K562 (cell line): ENCODE results near the gene EGFL7. TPM values are rescaled to one million over a fixed set of nuclear protein-coding genes. Genes with fewer than 3 reads are reported as not detected.

Source experiments
- ATAC-seq: fragments of 200-7000 bp; cut with Tn5 transposase; 3 replicates; pipeline ENCODE4 v1.9.1; 2020; ENCODE audit warnings: moderate library complexity
- BruUV-seq: library from RNA; stranded (reverse); fragments of 400-500 nt; replicated peaks from 2 replicates; lab custom pipeline; 2021; lab: Mats Ljungman, UMichigan
- CTCF ChIA-PET: fragments of 300-600 bp; formaldehyde crosslinking; extraction: SDS; loops from one replicate; lab custom pipeline; 2021; ENCODE audit warnings: low intra/inter-chr PET ratio; lab: Yijun Ruan, JAX
- POLR2A ChIA-PET: fragments of 300-600, 350-650 bp; sonication (Branson Sonifier 250); formaldehyde crosslinking; extraction: SDS; loops from one replicate; lab custom pipeline; 2021; ENCODE audit warnings: antibody characterized with exemption, inconsistent platforms; lab: Yijun Ruan, JAX
- DNase-seq, 4 experiments: peaks; one replicate each; pipeline versions ENCODE4 v3.0.0 to v3.0.0-alpha.2; 2011 to 2018; ENCODE audit warnings: low spot score in 3 of 4, mixed read lengths in 3 of 4; ENCODE audit errors: extremely low read depth in 1 of 4
- FAIRE-seq: peaks from 2 replicates; lab custom pipeline; 2011; peaks lifted over from hg19 to GRCh38; lab: Jason Lieb, UNC
- H2AFZ ChIP-seq: 2 replicates; pipeline ENCODE4 v1.6.0; 2011; ENCODE audit warnings: low read depth, low read length, control low read depth, inconsistent platforms
- H3K27ac ChIP-seq: fragments of 200-600 bp; 3 replicates; pipeline ENCODE4 v1.8.0; 2011; ENCODE audit warnings: low read depth, mild to moderate bottlenecking, control low read depth, inconsistent platforms, low read length, moderate library complexity, mixed read lengths; ENCODE audit errors: extremely low read depth
- H3K27me3 ChIP-seq, 2 experiments: fragments of 300-600 bp in 1 of 2; 2 replicates in 1 of 2; 3 replicates in 1 of 2; pipeline versions ENCODE4 v1.6.0 to v1.8.0; 2011; ENCODE audit warnings: inconsistent platforms in 2 of 2, low read length in 2 of 2, mild to moderate bottlenecking in 1 of 2, mixed read lengths in 1 of 2, moderate library complexity in 1 of 2; ENCODE audit not compliant: control insufficient read depth in 2 of 2, insufficient read depth in 2 of 2
- H3K36me3 ChIP-seq: fragments of 300-600 bp; 3 replicates; pipeline ENCODE4 v1.8.0; 2011; ENCODE audit warnings: mild to moderate bottlenecking, low read length, inconsistent platforms; ENCODE audit not compliant: control insufficient read depth, insufficient read depth
- H3K4me1 ChIP-seq, 2 experiments: fragments of 200-600 bp in 1 of 2; replicated peaks in 1 of 2; 2 replicates in 1 of 2; 3 replicates in 1 of 2; pipeline versions ENCODE4 v1.5.1 to v1.8.0; 2011; ENCODE audit warnings: inconsistent platforms in 2 of 2, low read length in 2 of 2, mild to moderate bottlenecking in 1 of 2, mixed read lengths in 1 of 2, moderate library complexity in 1 of 2; ENCODE audit not compliant: control insufficient read depth in 2 of 2, insufficient read depth in 2 of 2
- H3K4me2 ChIP-seq: 2 replicates; pipeline ENCODE4 v1.6.1; 2011; ENCODE audit warnings: low read length, control low read depth, inconsistent platforms, mixed read lengths; ENCODE audit not compliant: insufficient read depth
- H3K4me3 ChIP-seq: fragments of 200-600 bp; sonication (generic), shearing (Covaris generic); 2 replicates; pipeline ENCODE4 v1.5.1; 2016; ENCODE audit warnings: control low read depth, inconsistent platforms
- H3K79me2 ChIP-seq: fragments of 200-600 bp; 3 replicates; pipeline ENCODE4 v1.8.0; 2011; ENCODE audit warnings: low read length, inconsistent platforms; ENCODE audit not compliant: control insufficient read depth, insufficient read depth
- H3K9ac ChIP-seq, 2 experiments: 2 replicates each; pipeline versions ENCODE4 v1.6.0 to v1.6.1; 2011; ENCODE audit warnings: low read depth in 2 of 2, low read length in 2 of 2, control low read depth in 1 of 2, inconsistent platforms in 1 of 2, mild to moderate bottlenecking in 1 of 2, mixed read lengths in 1 of 2; ENCODE audit not compliant: insufficient read depth in 1 of 2
- H3K9me1 ChIP-seq: one replicate; pipeline ENCODE4 v1.6.0; 2011; ENCODE audit warnings: inconsistent platforms, mild to moderate bottlenecking, low read length, moderate library complexity; ENCODE audit not compliant: control insufficient read depth, insufficient read depth
- H3K9me3 ChIP-seq: replicated peaks from 2 replicates; pipeline ENCODE4 v1.5.1; 2011; ENCODE audit warnings: low read depth, low read length, inconsistent platforms; ENCODE audit not compliant: control insufficient read depth, insufficient read depth
- H4K20me1 ChIP-seq: replicated peaks from 2 replicates; pipeline ENCODE4 v1.6.1; 2011; ENCODE audit warnings: low read length, inconsistent platforms, mixed read lengths; ENCODE audit not compliant: control insufficient read depth, insufficient read depth
- ARID2 ChIP-seq: fragments of 450-650 bp; IDR thresholded peaks from 2 replicates; pipeline ENCODE4 v1.6.1; 2017; ENCODE audit warnings: antibody characterized with exemption, mild to moderate bottlenecking
- BCOR ChIP-seq: fragments of 450-650 bp; IDR thresholded peaks from 2 replicates; pipeline ENCODE4 v1.6.1; 2016
- BHLHE40 ChIP-seq: IDR thresholded peaks from 2 replicates; pipeline ENCODE4 v1.6.1; 2011; ENCODE audit warnings: low read length, improper control_type of control experiment
- CHD4 ChIP-seq: fragments of 200-600 bp; sonication (generic); IDR thresholded peaks from 3 replicates; pipeline ENCODE4 v1.6.1; 2012; ENCODE audit warnings: low read depth, mild to moderate bottlenecking, mixed read lengths, low read length, inconsistent platforms; ENCODE audit not compliant: insufficient read depth, insufficient replicate concordance, poor library complexity, severe bottlenecking
- FOXJ2 ChIP-seq: fragments of 200-800 bp; sonication (Bioruptor generic); IDR thresholded peaks from 2 replicates; pipeline ENCODE4 v1.6.1; 2016; ENCODE audit warnings: missing genetic modification characterization, missing compliant biosample characterization
- HNRNPUL1 ChIP-seq: fragments of 200-400 bp; formaldehyde crosslinking; IDR thresholded peaks from 2 replicates; pipeline ENCODE4 v1.6.1; 2017; ENCODE audit warnings: low read length
- NFE2L1 ChIP-seq: fragments of 450-650 bp; IDR thresholded peaks from 2 replicates; pipeline ENCODE4 v1.6.1; 2016; ENCODE audit warnings: missing genetic modification characterization, low read depth, mild to moderate bottlenecking, missing compliant biosample characterization, moderate library complexity, borderline replicate concordance
- PRMT5 ChIP-seq: sonication (generic); formaldehyde crosslinking; IDR thresholded peaks from 2 replicates; pipeline ENCODE4 v1.5.0; 2020; ENCODE audit warnings: missing genetic modification reagents
- PURB ChIP-seq: sonication (generic); formaldehyde crosslinking; IDR thresholded peaks from 2 replicates; pipeline ENCODE4 v1.9.0; 2021; ENCODE audit warnings: low read depth, mild to moderate bottlenecking, missing genetic modification reagents
- RBM22 ChIP-seq: fragments of 200-400 bp; formaldehyde crosslinking; IDR thresholded peaks from 2 replicates; pipeline ENCODE4 v1.6.1; 2018; ENCODE audit warnings: low read length, low read depth; ENCODE audit not compliant: poor library complexity, severe bottlenecking
- ZNF121 ChIP-seq: sonication (generic); formaldehyde crosslinking; conservative IDR thresholded peaks from 2 replicates; pipeline ENCODE4 v1.8.0; 2022; ENCODE audit warnings: missing genetic modification reagents
- ZNF174 ChIP-seq: fragments of 250-450 bp; sonication (Bioruptor Pico); IDR thresholded peaks from 2 replicates; pipeline ENCODE4 v1.4.0; 2020; ENCODE audit warnings: mild to moderate bottlenecking
- WGBS: fragments of 100-300 bp; shearing (Covaris generic); methylation state at CpG from one replicate; pipeline ENCODE4 v1.1.6; 2016; ENCODE audit warnings: low coverage, mixed read lengths; ENCODE audit not compliant: insufficient coverage; ENCODE audit errors: missing lambda C conversion rate; 5-methylcytosine and 5-hydroxymethylcytosine counted together
- in situ Hi-C: fragments of 300-500 bp; cut with MboI; formaldehyde crosslinking; loops from 4 replicates; pipeline ENCODE4 v1.15.0; 2018; ENCODE audit warnings: inconsistent platforms, mixed read lengths
- intact Hi-C: fragments of 100-400 bp; cut with micrococcal nuclease; formaldehyde crosslinking; loops from 2 replicates; pipeline ENCODE4 v1.14.2; 2022
- polyA plus RNA-seq, 8 experiments: library from polyadenylated mRNA; depleted of rRNA in 4 of 8; stranded (reverse) in 5 of 8; unstranded in 3 of 8; fragments of >200 nt; fragmentation: Nextera tagmentation in 2 of 8; fragmentation: Illumina TruSeq in 1 of 8; extraction: Ambion mirVana in 2 of 8; extraction: Trizol in 1 of 8; gene quantifications; 2 replicates each; pipeline versions ENCODE4 v1.2.1 to v1.2.3, GENCODE V29; 2011 to 2014; ENCODE audit warnings: inconsistent platforms in 1 of 8, missing spikeins in 1 of 8
- total RNA-seq, 7 experiments: library from RNA; depleted of rRNA in 6 of 7; stranded (reverse); fragments of >200 nt in 6 of 7; fragmentation: Illumina TruSeq in 2 of 7; extraction: Trizol in 2 of 7; gene quantifications; 2 replicates each; pipeline versions ENCODE4 v1.2.1 to v1.2.3, GENCODE V29; 2011 to 2021; ENCODE audit warnings: low replicate concordance in 1 of 7
- TF ChIP-seq, protein P1 (sequence below): fragments of 250-450 bp; sonication (Bioruptor Pico); IDR thresholded peaks from 2 replicates; pipeline ENCODE4 v1.5.0; 2022; ENCODE audit warnings: mild to moderate bottlenecking
- TF ChIP-seq, protein P2 (sequence below): sonication (generic); formaldehyde crosslinking; IDR thresholded peaks from 2 replicates; pipeline ENCODE4 v1.8.1; 2022; ENCODE audit warnings: missing genetic modification reagents
- TF ChIP-seq, protein P3 (sequence below), 2 experiments: fragments of 450-650 bp; IDR thresholded peaks; 2 replicates each; pipeline ENCODE4 v1.6.1; 2016
- TF ChIP-seq, protein P4 (sequence below): fragments of 250-450 bp; sonication (Bioruptor Pico); IDR thresholded peaks from 2 replicates; pipeline ENCODE4 v1.4.0; 2020

Gene EGFL7
- total and polyA plus RNA-seq, 9 of the 15 experiments (the other 6 are each of a cell fraction or from before 2014, with no cell fraction given), result 1.5 to 286 (median 55.5) TPM

DNA sequence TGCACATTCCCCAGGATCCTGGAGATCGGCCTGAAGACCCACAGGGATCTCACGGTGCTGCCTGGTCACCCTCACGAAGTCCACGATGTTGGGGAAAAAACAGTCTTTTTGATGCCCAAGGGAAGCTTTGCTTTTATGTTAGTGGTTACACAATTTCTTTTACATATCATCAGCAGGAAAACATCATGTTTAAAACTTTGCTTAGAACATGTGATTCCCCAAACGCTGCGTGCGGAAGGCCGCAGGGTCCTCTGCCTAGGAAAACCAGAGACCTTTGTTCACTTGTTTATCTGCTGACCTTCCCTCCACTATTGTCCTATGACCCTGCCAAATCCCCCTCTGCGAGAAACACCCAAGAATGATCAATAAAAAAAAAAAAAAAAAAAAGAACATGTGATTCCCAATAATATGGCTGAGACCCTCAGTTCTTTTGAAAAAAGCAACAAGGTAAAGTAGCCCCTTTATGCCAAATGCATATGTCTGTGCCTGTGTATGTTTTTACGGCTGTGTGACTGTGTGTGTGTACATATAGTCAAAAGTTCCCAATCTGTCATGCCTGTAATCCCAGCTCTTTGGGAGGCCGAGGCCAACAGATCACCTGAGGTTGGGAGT lies 36.0 kb downstream of the EGFL7 start (continued):
- TF ChIP-seq, protein P1, sequence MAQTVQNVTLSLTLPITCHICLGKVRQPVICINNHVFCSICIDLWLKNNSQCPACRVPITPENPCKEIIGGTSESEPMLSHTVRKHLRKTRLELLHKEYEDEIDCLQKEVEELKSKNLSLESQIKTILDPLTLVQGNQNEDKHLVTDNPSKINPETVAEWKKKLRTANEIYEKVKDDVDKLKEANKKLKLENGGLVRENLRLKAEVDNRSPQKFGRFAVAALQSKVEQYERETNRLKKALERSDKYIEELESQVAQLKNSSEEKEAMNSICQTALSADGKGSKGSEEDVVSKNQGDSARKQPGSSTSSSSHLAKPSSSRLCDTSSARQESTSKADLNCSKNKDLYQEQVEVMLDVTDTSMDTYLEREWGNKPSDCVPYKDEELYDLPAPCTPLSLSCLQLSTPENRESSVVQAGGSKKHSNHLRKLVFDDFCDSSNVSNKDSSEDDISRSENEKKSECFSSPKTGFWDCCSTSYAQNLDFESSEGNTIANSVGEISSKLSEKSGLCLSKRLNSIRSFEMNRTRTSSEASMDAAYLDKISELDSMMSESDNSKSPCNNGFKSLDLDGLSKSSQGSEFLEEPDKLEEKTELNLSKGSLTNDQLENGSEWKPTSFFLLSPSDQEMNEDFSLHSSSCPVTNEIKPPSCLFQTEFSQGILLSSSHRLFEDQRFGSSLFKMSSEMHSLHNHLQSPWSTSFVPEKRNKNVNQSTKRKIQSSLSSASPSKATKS (CRISPR knock-in tag), result no peak
- TF ChIP-seq, protein P2, sequence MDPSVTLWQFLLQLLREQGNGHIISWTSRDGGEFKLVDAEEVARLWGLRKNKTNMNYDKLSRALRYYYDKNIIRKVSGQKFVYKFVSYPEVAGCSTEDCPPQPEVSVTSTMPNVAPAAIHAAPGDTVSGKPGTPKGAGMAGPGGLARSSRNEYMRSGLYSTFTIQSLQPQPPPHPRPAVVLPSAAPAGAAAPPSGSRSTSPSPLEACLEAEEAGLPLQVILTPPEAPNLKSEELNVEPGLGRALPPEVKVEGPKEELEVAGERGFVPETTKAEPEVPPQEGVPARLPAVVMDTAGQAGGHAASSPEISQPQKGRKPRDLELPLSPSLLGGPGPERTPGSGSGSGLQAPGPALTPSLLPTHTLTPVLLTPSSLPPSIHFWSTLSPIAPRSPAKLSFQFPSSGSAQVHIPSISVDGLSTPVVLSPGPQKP (CRISPR knock-in tag), result no peak

DNA sequence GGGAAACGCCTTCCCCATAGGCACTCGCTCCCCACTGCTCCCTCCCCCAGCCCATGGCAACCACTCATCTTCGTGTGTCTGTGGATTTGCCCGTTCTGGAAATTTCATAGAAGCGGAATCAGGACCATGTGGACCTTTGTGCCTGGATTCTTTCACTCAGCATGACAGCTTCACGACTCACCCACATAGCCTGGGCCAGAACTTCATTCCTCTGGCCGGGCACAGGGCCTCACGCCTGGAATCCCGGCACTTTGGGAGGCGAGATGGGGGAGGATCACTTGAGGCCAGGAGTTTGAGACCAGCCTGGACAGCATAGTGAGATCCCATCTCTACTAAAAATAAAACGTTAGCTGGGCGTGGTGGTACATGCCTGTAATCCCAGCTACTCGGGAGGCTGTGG lies 37.6 kb downstream of the EGFL7 start:
- H3K27ac ChIP-seq, result no peak overlapping the region
- no peak overlapping the region for H3K4me3 ChIP-seq
- H4K20me1 ChIP-seq, result no peaks in the 10 kb centered on the region
- H3K9ac ChIP-seq, result no peak overlapping the region
- no peak for ATAC-seq
- peaks cover 7 to 35% of the 10 kb centered on the region in 2 experiments; a peak in 4 of 5 replicates for H3K4me1 ChIP-seq
- DNase-seq, result no peak
- no peak overlapping the region for H2AFZ ChIP-seq
- no peaks in the 10 kb centered on the region for H3K27me3 ChIP-seq
- TF ChIP-seq PURB (CRISPR knock-in tag) (no peak), BCOR (peak; percentile 47; the same call in 1 of the 2 replicates), RBM22 (no peak), NFE2L1 (tag) (no peak), PRMT5 (no peak), ARID2 (no peak), ZNF174 (no peak), ZNF121 (CRISPR knock-in tag) (peak; percentile 98), CHD4 (no peak), FOXJ2 (tag) (no peak), HNRNPUL1 (no peak), BHLHE40 (no peak)
- TF ChIP-seq, protein P3, sequence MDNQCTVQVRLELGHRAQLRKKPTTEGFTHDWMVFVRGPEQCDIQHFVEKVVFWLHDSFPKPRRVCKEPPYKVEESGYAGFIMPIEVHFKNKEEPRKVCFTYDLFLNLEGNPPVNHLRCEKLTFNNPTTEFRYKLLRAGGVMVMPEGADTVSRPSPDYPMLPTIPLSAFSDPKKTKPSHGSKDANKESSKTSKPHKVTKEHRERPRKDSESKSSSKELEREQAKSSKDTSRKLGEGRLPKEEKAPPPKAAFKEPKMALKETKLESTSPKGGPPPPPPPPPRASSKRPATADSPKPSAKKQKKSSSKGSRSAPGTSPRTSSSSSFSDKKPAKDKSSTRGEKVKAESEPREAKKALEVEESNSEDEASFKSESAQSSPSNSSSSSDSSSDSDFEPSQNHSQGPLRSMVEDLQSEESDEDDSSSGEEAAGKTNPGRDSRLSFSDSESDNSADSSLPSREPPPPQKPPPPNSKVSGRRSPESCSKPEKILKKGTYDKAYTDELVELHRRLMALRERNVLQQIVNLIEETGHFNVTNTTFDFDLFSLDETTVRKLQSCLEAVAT (IDR thresholded peaks at IDR 0.05), result no peak
- TF ChIP-seq, protein P4, sequence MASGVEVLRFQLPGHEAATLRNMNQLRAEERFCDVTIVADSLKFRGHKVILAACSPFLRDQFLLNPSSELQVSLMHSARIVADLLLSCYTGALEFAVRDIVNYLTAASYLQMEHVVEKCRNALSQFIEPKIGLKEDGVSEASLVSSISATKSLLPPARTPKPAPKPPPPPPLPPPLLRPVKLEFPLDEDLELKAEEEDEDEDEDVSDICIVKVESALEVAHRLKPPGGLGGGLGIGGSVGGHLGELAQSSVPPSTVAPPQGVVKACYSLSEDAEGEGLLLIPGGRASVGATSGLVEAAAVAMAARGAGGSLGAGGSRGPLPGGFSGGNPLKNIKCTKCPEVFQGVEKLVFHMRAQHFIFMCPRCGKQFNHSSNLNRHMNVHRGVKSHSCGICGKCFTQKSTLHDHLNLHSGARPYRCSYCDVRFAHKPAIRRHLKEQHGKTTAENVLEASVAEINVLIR, result no peak
- H3K9me1 ChIP-seq, result no peaks in the 10 kb centered on the region
- no peaks in the 10 kb centered on the region for H3K36me3 ChIP-seq
- WGBS, result 67% methylated on average over 13 of the region's 13 CpGs
- no TSS peak for BruUV-seq
- POLR2A ChIA-PET, result interaction anchor here (0.5 to 1.5 kb wide), 3 partner anchors 12 to 306 kb away, joined by 3 to 5 read pairs (median 3); no protein-coding TSS in a partner anchor
- no peaks in the 10 kb centered on the region for H3K79me2 ChIP-seq
- CTCF ChIA-PET, result no interaction called here
- no peak for FAIRE-seq
- no peaks in the 10 kb centered on the region for H3K9me3 ChIP-seq
- intact Hi-C loops, result no loop called here
- in situ Hi-C loops, result no loop called here
- H3K4me2 ChIP-seq, result no peak overlapping the region
